Measurements from ENCODE around the gene TIE1. TPM values are rescaled to one million over a fixed set of nuclear protein-coding genes. Genes with fewer than 3 reads are reported as not detected.

TIE1 gene
- total RNA-seq, 1 experiment from 2014 or later = not detected

GRCh38 chr1:43273708-43274107 is 27.1 kb upstream of the TIE1 start:
- intact Hi-C loops (cut with micrococcal nuclease; ENCODE audit: unreplicated experiment) = no loop called here
- Mint-ChIP-seq H3K27ac (ENCODE audit: unreplicated experiment) (no peak overlapping the region), H3K4me3 (ENCODE audit: unreplicated experiment) (no peak overlapping the region), H3K9me3 (ENCODE audit: unreplicated experiment) (no peaks in the 10 kb centered on the region), H3K4me1 (ENCODE audit: low read depth, unreplicated experiment) (peaks cover 28% of the 10 kb centered on the region), H3K27me3 (ENCODE audit: insufficient read depth, unreplicated experiment) (no peaks in the 10 kb centered on the region), H3K36me3 (ENCODE audit: insufficient read depth, unreplicated experiment) (peaks cover 32% of the 10 kb centered on the region)
- ChIA-PET CTCF (no interaction called here), POLR2A (no interaction called here)
- Histone ChIP-seq H3K27me3 (replicated peaks; ENCODE audit: control insufficient read depth, insufficient read depth, low read length) (no peaks in the 10 kb centered on the region), H3K4me3 (ENCODE audit: low read depth, low read length) (no peak overlapping the region), H3K9me3 (no peaks in the 10 kb centered on the region), H3K4me1 (peaks cover 32% of the 10 kb centered on the region), H3K36me3 (ENCODE audit: control insufficient read depth, insufficient read depth, low read length) (peaks cover 5% of the 10 kb centered on the region)
- no peak for TF ChIP-seq CTCF (IDR thresholded peaks at IDR 0.05; ENCODE audit: insufficient read depth in 1 of 2, low read depth in 1 of 2, low read length in 1 of 2, severe bottlenecking in 1 of 2, unreplicated experiment in 1 of 2)
- BruUV-seq (replicated peaks) = no TSS peak
- no peak for DNase-seq

GRCh38 chr1:43274125-43274803 is 26.5 kb upstream of the TIE1 start:
- Histone ChIP-seq H3K9me3 (no peaks in the 10 kb centered on the region), H3K27me3 (replicated peaks; ENCODE audit: control insufficient read depth, insufficient read depth, low read length) (no peaks in the 10 kb centered on the region), H3K4me3 (ENCODE audit: low read depth, low read length) (no peak overlapping the region), H3K36me3 (ENCODE audit: control insufficient read depth, insufficient read depth, low read length) (peaks cover 5% of the 10 kb centered on the region), H3K4me1 (peaks cover 32% of the 10 kb centered on the region)
- no peak for TF ChIP-seq CTCF (IDR thresholded peaks at IDR 0.05; ENCODE audit: insufficient read depth in 1 of 2, low read depth in 1 of 2, low read length in 1 of 2, severe bottlenecking in 1 of 2, unreplicated experiment in 1 of 2)
- no peak overlapping the region for H3K27ac Mint-ChIP-seq (ENCODE audit: unreplicated experiment)
- CTCF ChIA-PET = no interaction called here
- H3K4me3 Mint-ChIP-seq (ENCODE audit: unreplicated experiment) = no peak overlapping the region
- no peaks in the 10 kb centered on the region for H3K27me3 Mint-ChIP-seq (ENCODE audit: insufficient read depth, unreplicated experiment)
- intact Hi-C loops (cut with micrococcal nuclease; ENCODE audit: unreplicated experiment) = no loop called here
- BruUV-seq (replicated peaks) = no TSS peak
- peaks cover 28% of the 10 kb centered on the region for H3K4me1 Mint-ChIP-seq (ENCODE audit: low read depth, unreplicated experiment)
- no peaks in the 10 kb centered on the region for H3K9me3 Mint-ChIP-seq (ENCODE audit: unreplicated experiment)
- DNase-seq = no peak
- peaks cover 32% of the 10 kb centered on the region for H3K36me3 Mint-ChIP-seq (ENCODE audit: insufficient read depth, unreplicated experiment)
- POLR2A ChIA-PET = no interaction called here

- ChIA-PET CTCF (no interaction called here), POLR2A (no interaction called here)
- no TSS peak for BruUV-seq (replicated peaks)
- Mint-ChIP-seq H3K9me3 (ENCODE audit: unreplicated experiment) (no peaks in the 10 kb centered on the region), H3K36me3 (ENCODE audit: insufficient read depth, unreplicated experiment) (peaks cover 32% of the 10 kb centered on the region), H3K4me1 (ENCODE audit: low read depth, unreplicated experiment) (peaks cover 23% of the 10 kb centered on the region), H3K27me3 (ENCODE audit: insufficient read depth, unreplicated experiment) (no peaks in the 10 kb centered on the region), H3K27ac (ENCODE audit: unreplicated experiment) (no peak overlapping the region), H3K4me3 (ENCODE audit: unreplicated experiment) (no peak overlapping the region)
- no peaks in the 10 kb centered on the region for H3K27me3 ChIP-seq (replicated peaks; ENCODE audit: control insufficient read depth, insufficient read depth, low read length)
- no peak for DNase-seq
- intact Hi-C loops (cut with micrococcal nuclease; ENCODE audit: unreplicated experiment) = no loop called here
- H3K4me1 ChIP-seq = peaks cover 27% of the 10 kb centered on the region
- H3K4me3 ChIP-seq (ENCODE audit: low read depth, low read length) = no peak overlapping the region
- TF ChIP-seq CTCF (IDR thresholded peaks at IDR 0.05; ENCODE audit: insufficient read depth in 1 of 2, low read depth in 1 of 2, low read length in 1 of 2, severe bottlenecking in 1 of 2, unreplicated experiment in 1 of 2) = no peak
- H3K9me3 ChIP-seq = no peaks in the 10 kb centered on the region
- peaks cover 5% of the 10 kb centered on the region for H3K36me3 ChIP-seq (ENCODE audit: control insufficient read depth, insufficient read depth, low read length)
Observed at GRCh38 chr1:43274804-43275180, 26.0 kb upstream of the TIE1 start.
